Neural cell (in vitro differentiated cells): Measurements from ENCODE around the gene CCM2L. TPM values are rescaled to one million over a fixed set of nuclear protein-coding genes. Genes with fewer than 3 reads are reported as not detected.

Experiments used
- H2AFZ ChIP-seq: fragments of 200-600, 300-800 bp; sonication (generic), shearing (Covaris generic); 2 replicates; pipeline ENCODE4 v1.6.0; 2014; ENCODE audit warnings: low read depth, mild to moderate bottlenecking, antibody characterized with exemption, low read length, moderate library complexity
- H3F3A ChIP-seq: fragments of 200-600 bp; shearing (Covaris generic); 2 replicates; pipeline ENCODE4 v1.6.1; 2016; ENCODE audit warnings: mild to moderate bottlenecking, moderate library complexity, mixed read lengths, antibody characterized with exemption, low read length; ENCODE audit not compliant: insufficient read depth, poor library complexity, severe bottlenecking
- H3K27ac ChIP-seq: fragments of 200-600, 300-800 bp; sonication (generic), shearing (Covaris generic); 2 replicates; pipeline ENCODE4 v1.5.1; 2014; ENCODE audit warnings: mild to moderate bottlenecking, low read length, moderate library complexity
- H3K27me3 ChIP-seq: fragments of 300-800, 200-600 bp; sonication (generic), shearing (Covaris generic); 2 replicates; pipeline ENCODE4 v1.6.0; 2014; ENCODE audit warnings: mild to moderate bottlenecking, low read depth, low read length, moderate library complexity; ENCODE audit not compliant: insufficient read depth
- H3K36me3 ChIP-seq: fragments of 300-800, 200-600 bp; sonication (generic), shearing (Covaris generic); 2 replicates; pipeline ENCODE4 v1.5.1; 2014; ENCODE audit warnings: mild to moderate bottlenecking, antibody characterized with exemption, low read length, moderate library complexity; ENCODE audit not compliant: insufficient read depth
- H3K4me2 ChIP-seq: fragments of 300-800, 200-600 bp; sonication (generic), shearing (Covaris generic); 2 replicates; pipeline ENCODE4 v1.6.0; 2014; ENCODE audit warnings: mild to moderate bottlenecking, low read length
- H3K4me3 ChIP-seq: fragments of 300-800, 200-600 bp; sonication (generic), shearing (Covaris generic); 2 replicates; pipeline ENCODE4 v1.5.1; 2014; ENCODE audit warnings: mild to moderate bottlenecking, low read length, moderate library complexity
- H3K79me2 ChIP-seq: fragments of 200-600 bp; shearing (Covaris generic); replicated peaks from 2 replicates; pipeline ENCODE4 v1.6.0; 2014; ENCODE audit warnings: mild to moderate bottlenecking, low read length, moderate library complexity; ENCODE audit not compliant: insufficient read depth
- H3K9ac ChIP-seq: fragments of 300-800, 200-600 bp; sonication (generic), shearing (Covaris generic); 2 replicates; pipeline ENCODE4 v1.6.1; 2016; ENCODE audit warnings: mild to moderate bottlenecking, low read length, mixed read lengths
- H3K9me2 ChIP-seq: fragments of 200-600 bp; shearing (Covaris generic); 2 replicates; pipeline ENCODE4 v1.6.1; 2016; ENCODE audit warnings: mild to moderate bottlenecking, low read length, mixed read lengths; ENCODE audit not compliant: insufficient read depth
- H3K9me3 ChIP-seq: fragments of 200-600, 300-800 bp; sonication (generic), shearing (Covaris generic); 2 replicates; pipeline ENCODE4 v1.6.1; 2016; ENCODE audit warnings: mild to moderate bottlenecking, mixed run types, low read length, moderate library complexity, mixed read lengths
- H4K20me1 ChIP-seq: fragments of 200-600 bp; shearing (Covaris generic); 2 replicates; pipeline ENCODE4 v1.6.1; 2016; ENCODE audit warnings: mild to moderate bottlenecking, mixed run types; ENCODE audit not compliant: insufficient read depth
- EP300 ChIP-seq: fragments of 450-650 bp; conservative IDR thresholded peaks from 2 replicates; pipeline ENCODE4 v1.6.1; 2014; ENCODE audit warnings: antibody characterized with exemption, mild to moderate bottlenecking, moderate library complexity; ENCODE audit not compliant: poor library complexity, severe bottlenecking
- EZH2 ChIP-seq: fragments of 200-600, 300-800 bp; shearing (Covaris generic), sonication (generic); IDR thresholded peaks from 2 replicates; pipeline ENCODE4 v1.6.1; 2014; ENCODE audit warnings: antibody characterized with exemption, low read length, borderline replicate concordance, mild to moderate bottlenecking; ENCODE audit not compliant: insufficient read depth, poor library complexity, severe bottlenecking
- POLR2AphosphoS5 ChIP-seq: IDR thresholded peaks from 2 replicates; pipeline ENCODE4 v1.6.1; 2012
- SMC3 ChIP-seq: fragments of 450-650 bp; conservative IDR thresholded peaks from 2 replicates; pipeline ENCODE4 v1.6.1; 2014; ENCODE audit warnings: antibody characterized with exemption, mild to moderate bottlenecking, moderate library complexity; ENCODE audit not compliant: poor library complexity
- TAF1 ChIP-seq: IDR thresholded peaks from 2 replicates; pipeline ENCODE4 v1.6.1; 2012; ENCODE audit warnings: low read depth
- polyA plus RNA-seq: library from polyadenylated mRNA; depleted of rRNA; stranded (reverse); fragments of >200 nt; gene quantifications from 2 replicates; pipeline ENCODE4 v1.2.3, GENCODE V29; 2014
- small RNA-seq, 3 experiments: library from RNA; depleted of rRNA; stranded (forward); fragments of <200 nt; gene quantifications; one replicate each; pipeline ENCODE3, GENCODE V24; 2012

The CCM2L gene
- polyA plus RNA-seq, 1 donor from 2014 or later, result 3.0 TPM

GRCh38 chr20:32080783-32081182 is 70.5 kb downstream of the CCM2L start:
- no peak for TF ChIP-seq POLR2AphosphoS5
- TF ChIP-seq EZH2, result no peak
- no peak for TF ChIP-seq SMC3
- no peak for TF ChIP-seq TAF1
- no peak for TF ChIP-seq EP300
- Histone ChIP-seq H4K20me1 (no peaks in the 10 kb centered on the region), H2AFZ (no peak overlapping the region), H3K9ac (no peak overlapping the region), H3K27ac (no peak overlapping the region), H3K9me3 (no peaks in the 10 kb centered on the region), H3K36me3 (no peaks in the 10 kb centered on the region), H3K4me2 (no peak overlapping the region), H3K79me2 (no peaks in the 10 kb centered on the region), H3K27me3 (no peaks in the 10 kb centered on the region), H3F3A (no peaks in the 10 kb centered on the region), H3K9me2 (no peaks in the 10 kb centered on the region), H3K4me3 (no peak overlapping the region)

Small RNAs within 50 kb of the gene (small RNA-seq; reads per million reads assigned to genes)
- gene RNA5SP481 (0.06 to 0.24 (median 0.07) reads per million in 3 experiments), gene RNA5SP482 (0 reads per million in 3 experiments)

Other genes starting within 250 kb of the CCM2L start
- gene MYLK2, start 191.1 kb upstream of the CCM2L start, polyA plus RNA-seq, result 0.22 TPM in 1 of 2 replicates, not detected in the other
- not detected in 2 replicates for gene FOXS1, start 164.8 kb upstream of the CCM2L start, polyA plus RNA-seq
- 62.7 and 68.9 TPM in 2 replicates for gene DUSP15, start 139.9 kb upstream of the CCM2L start, polyA plus RNA-seq
- gene TTLL9, start 139.8 kb upstream of the CCM2L start, polyA plus RNA-seq, result 6.1 and 8.0 TPM in 2 replicates
- gene PDRG1, start 58.4 kb upstream of the CCM2L start, polyA plus RNA-seq, result 50.6 and 57.5 TPM in 2 replicates
- 9.6 and 12.8 TPM in 2 replicates for gene XKR7, start 42.3 kb upstream of the CCM2L start, polyA plus RNA-seq
- 0.58 TPM in 1 of 2 replicates, not detected in the other for gene HCK, start 41.8 kb downstream of the CCM2L start, polyA plus RNA-seq
- gene TM9SF4, start 99.3 kb downstream of the CCM2L start, polyA plus RNA-seq, result 17.8 and 18.3 TPM in 2 replicates
- 2.5 and 2.7 TPM in 2 replicates for gene PLAGL2, start 197.3 kb downstream of the CCM2L start, polyA plus RNA-seq
- 14.0 and 15.5 TPM in 2 replicates for gene POFUT1, start 197.4 kb downstream of the CCM2L start, polyA plus RNA-seq